D341Med (cell line): Measurements from ENCODE around the gene LDHAL6B.

Source experiments
- DNase-seq: peaks from one replicate; pipeline ENCODE4 v3.0.0; 2012; ENCODE audit warnings: low spot score

The LDHAL6B gene

DNA sequence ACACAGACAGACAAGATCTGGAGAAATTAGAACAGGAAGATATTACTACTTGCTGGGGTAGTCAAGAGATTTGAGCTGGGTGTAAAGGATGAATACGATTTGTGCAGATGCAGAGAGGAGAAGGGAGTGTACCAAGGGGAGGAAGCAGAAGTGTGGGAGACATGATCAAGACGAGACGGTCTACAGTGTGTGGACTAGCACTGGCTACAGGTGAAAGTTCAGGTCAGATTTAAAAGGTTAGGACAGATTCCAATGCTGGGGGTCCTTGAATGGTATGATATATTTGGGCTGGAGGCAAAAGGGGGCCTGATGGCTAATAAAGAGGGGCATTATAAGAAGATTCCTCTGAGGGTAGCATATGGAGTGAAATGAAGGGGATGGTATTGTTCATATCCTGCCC, 12.1 kb downstream of the LDHAL6B start:
- DNase-seq, result no peak

DNA sequence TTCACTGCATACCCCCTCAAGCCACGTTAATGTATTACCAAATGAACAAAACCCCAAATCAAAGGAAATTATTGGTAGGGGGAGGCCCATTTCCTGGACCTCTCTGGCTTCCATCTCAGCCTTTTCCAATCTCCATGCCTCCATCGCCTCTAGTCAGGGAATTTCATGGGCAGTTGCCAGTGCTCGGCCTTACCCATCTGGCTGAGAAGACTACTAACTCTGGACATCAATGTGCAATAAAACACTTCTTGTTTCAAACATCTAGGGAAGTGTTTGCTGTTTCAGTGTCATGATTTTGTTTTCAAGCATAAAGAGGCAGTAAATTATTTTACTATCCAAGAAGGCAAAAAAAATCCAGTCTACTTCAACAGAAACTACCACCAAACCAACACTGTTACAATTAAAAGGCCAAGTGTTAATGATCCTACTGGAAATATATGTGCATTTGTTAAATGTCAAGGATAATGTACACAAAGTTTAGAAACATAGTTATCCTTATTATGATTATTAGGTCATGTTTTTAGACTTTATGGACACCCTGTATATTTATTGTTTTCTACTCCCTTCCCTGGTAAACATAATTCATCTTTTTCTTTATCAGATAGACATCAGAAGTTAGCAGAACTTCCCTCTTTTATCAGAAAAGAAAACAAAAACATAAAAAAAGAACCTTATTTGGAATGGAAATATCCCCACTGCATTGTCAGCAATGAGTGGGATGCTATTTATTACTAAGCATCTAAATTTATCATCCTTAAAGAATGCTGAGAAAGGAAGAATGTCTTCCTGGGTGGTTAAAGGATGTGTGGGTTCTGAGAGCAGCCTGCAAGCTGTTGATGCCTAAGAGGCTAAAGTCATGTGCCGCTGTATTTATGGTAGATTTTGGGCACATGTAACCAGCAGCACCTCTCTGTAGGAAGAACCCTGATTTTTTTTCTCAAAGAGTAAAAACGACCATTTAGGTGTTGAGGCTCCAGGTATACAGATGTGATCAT, 15.2 kb downstream of the LDHAL6B start:
- DNase-seq, result no peak

DNA sequence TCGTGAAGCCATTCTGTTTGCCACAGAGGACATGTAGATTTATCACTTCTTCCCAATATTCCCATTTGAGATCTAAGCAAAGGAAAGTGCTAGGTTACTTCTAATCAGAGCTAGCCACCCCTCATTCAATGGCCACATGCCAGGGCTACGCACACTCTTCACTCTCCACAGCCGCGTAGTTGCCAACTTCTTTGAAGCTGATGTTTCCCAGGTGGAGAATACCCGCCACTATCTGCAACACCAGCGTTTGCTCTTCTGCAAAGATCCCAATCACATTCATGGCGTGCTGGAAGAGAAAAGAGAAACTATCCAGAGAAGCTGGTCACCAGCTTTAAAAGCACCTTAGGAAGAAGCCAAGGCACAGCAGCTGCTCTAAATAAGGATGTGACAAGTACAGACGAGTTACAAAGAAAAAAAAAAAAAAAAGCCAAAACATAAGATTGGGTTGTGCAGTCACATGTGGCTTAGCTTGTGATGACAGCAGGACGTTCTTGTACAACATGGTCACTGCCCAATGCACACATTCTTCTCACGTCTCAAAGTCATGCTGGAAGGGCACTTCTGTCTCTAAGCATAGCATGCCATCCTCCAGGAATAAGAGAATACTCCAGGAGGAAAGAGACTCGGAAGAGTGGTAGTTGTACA, 16.4 kb downstream of the LDHAL6B start:
- no peak for DNase-seq

DNA sequence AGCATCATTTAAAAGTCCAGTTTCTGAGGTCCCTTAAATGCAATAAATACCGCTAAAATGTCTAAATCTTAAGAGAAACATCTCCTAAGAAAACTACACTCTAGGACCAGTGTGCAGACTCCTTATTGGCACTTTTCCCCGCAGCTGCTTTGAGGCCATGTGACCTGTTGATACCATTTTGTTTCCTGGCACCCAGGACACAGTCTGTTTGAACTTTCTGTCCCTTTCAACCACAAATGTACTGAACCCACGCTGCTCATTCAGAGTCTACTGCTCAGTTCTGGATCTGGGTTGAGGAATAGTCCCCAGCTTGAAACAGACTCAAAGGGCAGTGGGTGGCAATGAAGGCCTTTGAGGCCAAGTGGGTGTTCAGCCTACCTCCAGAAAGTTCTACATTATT, 17.1 kb downstream of the LDHAL6B start:
- DNase-seq, result no peak

DNA sequence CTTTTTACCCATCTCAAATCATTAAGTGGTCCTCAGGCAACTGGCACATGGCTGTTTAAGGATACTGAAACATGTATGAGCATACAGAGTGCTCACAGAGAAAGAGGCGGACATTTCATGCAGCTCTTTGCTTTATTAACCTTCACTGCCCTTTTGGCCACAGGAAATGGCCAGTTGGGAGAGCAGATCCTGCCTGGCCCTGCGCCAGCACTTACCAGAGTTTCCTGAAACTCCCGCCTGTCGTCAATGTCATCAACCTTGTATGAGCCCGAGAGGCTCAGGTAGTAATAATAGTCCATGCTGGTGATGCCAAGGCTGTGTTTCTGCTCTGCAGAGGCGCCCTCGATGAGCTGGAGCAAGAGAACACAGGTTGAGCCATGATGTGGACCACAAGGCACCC, 17.8 kb downstream of the LDHAL6B start:
- DNase-seq, result no peak

DNA sequence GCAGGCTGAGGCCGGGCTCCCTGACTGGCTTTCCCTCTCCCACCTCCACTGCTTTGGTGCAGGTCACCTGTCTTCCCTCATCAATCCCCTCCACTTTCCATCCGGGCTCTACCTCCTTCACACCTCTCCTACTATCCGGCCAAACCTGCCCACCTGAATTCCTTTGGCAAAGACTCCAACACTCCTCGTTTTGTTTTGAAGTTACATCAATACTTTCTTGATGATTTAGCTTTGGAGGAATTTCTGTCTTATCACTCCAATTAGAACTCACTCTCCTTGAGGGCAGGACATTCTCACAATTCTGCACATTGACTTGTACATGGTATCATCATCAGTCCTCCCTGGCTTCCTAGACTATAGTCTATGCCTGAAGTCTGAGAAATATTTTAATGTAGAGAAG, 20.4 kb downstream of the LDHAL6B start:
- DNase-seq, result no peak

DNA sequence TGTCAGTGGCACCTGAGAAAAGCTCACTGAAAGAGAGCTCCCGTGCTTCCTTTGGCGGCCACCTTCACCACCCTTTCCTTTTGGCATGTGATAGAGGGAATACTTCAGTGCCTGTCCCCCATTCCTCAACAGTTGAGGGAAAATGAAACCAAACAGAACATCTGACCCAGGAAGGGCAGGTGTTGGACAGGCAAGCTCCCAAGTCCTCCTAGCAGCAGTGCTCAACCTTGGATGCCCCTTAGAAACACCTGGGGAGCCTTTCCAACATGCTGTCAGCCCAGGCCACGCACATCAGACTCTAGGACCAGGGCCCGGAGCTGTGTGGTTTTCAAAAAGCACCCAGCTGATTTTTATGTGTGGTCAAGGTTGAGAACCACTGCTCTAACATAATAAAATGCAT, 22.4 kb downstream of the LDHAL6B start:
- DNase-seq, result no peak

DNA sequence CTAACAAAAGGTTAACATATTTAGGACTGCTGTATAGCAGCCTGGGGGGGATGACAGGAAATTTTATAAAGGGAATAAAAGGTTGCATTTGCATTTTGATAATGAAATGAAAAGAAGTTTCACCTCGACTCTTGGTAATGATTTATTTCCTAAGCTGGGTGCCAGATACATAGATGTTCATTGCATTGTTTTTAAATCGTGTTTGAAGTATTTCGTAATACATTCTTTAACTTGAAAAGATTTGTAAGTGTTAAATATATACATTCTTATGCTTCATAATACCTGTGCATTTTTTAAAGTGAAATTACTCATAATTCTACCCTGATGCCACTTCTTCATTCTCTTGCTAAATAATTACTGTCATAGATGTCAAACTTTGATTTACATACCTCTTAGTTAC, 22.8 kb downstream of the LDHAL6B start:
- DNase-seq, result no peak

DNA sequence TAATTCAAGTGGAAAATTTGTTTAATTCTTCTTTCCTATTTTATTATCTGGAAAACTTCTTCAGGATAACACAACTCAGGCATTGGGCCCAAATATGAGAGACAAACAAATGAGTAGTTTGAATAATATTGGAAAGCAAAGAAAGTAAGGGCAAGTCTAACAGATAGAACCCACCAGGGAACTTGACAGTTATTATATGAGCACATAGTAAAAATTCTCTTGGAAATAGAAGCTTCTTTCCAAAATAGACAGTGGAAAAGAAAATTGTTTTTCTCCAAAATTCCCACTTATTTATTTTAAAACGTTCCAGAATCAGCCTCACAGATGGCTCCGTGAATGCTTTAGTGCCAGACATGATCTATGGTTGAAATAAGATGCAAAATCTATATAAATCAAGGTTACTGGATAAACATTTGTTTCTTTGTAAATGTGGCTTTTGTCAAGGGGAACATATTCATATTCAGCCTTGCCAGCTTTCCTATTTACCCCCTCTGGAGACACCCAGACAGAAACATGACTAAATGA, 23.9 kb downstream of the LDHAL6B start:
- DNase-seq, result no peak

DNA sequence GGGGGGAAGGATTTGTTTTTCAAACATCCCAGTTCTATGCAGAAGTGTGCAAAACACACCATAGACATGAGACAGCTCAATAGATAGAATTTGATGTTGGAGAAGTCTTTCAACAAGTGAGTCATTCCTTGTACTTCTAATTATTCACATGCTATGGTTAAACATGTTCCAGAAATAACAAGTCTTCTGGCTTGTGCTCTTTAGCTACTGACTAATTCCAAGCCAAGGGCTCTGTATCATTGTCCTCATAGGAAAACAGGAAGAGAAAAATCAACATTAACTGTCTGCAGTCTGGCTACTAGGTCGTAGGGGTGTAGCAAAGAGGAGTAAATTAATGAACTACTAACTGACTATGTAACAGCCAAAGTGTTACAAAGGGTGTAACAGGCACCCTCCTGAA, 25.8 kb downstream of the LDHAL6B start:
- no peak for DNase-seq

DNA sequence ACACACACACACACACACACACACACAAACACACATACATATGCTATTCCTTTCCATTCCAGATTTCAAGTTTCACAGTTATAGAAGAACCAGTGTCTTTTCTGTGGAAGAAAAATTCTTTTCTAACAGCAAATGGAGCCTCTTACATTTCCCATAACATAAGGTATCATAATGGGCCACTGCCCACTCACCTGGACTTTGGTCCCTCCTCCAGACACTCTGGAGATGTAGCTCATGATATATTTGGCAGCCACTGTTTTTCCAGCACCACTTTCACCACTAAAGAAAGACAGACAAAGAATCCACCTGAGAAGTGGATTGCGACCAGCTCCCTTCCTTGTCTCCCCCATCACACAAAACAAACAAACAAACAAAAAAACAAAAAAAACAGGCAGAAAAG, 29.8 kb downstream of the LDHAL6B start:
- no peak for DNase-seq

DNA sequence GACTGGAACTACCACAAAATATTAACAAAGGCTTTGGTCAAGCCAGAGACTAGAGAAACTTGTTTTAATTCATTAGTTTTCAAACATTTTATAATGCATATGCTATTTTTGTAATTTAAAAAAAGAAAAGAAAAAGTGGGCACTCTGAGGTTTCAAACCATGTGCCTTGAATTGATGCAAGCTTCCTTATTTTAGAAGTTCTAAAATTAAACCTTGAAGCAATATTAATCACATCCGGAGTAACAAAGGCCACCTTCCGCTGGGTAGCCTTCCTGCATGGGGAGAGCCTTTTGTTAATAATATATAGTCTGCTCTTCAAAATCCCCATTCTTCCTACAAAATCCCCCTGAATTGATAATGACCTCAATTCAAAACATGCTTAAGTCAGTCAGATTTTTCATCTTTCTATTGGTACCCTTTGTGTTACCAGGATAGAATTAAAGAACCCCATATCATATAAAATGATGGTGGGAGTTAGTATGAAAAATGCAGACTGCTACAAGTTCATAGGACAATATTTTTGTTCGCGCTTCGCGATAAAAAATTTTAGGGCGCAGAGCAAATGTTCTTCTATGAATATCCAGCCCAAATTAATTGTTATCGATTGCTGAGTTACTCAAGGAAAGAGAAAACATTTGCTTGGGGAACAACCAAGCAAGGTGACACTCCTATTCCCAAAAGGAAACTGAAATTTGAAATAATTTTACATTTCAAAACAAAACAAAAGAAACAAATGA, 30.6 kb downstream of the LDHAL6B start:
- DNase-seq, result no peak

DNA sequence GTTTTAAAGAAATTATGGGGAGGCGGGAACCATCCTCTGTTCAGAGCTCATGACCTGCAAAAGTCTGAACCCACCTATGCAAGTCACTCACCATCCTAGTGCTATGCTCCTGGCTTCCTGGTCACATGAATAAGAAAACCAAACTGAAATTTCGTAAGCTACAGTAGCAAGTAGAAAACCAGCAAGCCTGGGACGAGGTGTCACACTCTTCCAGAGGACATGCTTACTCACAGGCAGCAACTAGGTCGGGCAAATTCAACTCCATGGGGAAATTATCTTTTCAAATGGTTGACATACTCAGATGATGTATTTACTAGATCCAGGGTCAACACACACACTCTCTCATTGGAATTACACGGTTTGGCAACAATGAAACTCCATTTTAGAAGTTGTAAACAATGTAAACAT, 31.3 kb downstream of the LDHAL6B start:
- DNase-seq, result no peak

DNA sequence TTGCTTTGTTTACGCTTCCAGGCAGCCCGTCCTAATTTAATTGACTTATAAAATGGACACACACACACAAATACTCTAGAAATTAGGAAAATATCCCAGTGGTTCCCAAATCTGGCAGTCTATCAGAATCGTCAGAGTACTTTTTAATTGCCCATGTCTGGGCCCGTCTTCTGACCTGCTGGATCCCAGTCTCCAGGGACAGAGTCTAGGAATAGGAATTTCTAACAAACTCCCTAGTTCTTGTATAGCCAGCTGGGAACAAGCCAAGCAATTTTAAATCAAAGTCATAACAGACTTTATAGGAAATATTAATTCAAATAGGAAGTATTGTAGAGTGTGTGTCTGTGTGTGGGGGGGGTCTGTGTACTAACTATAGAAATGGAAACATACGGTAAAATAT, 33.4 kb downstream of the LDHAL6B start:
- DNase-seq, result no peak

DNA sequence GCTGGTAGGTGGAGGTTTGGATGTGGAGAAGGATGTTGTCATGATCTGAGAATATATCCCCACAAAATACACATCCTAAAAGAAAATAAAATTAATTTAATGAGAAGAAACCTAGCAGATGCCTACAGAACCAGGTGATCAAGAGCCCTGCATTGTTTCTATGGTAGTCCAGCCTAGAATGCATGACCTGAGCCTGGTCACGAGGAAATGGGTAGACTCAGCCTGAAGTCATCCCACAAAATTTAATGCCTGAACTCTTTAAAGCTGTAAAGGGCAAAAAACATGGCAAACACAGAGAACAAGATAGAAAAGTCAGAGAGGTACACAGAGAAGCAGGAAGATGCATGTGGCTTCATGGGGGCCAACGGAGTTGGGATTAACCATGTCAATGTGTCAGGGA, 36.0 kb downstream of the LDHAL6B start:
- DNase-seq, result no peak

DNA sequence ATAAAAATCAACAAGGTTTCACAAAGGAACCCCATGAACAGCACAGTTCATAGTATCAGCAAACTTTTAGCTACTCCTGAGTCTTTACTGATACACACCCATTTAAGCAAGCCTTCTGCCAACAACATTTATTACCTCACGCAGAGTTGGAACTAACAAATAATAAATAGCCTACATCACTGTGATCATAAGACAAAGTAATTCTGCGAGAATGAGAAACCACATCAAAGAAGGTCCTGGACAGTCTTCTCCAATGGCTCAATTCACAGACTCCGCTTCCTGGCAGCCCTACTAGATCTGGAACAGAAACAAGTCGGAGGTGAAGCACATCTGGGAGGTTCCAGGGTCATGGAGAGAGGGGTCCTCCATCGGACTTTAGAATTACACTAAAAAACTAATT, 37.0 kb downstream of the LDHAL6B start:
- no peak for DNase-seq

DNA sequence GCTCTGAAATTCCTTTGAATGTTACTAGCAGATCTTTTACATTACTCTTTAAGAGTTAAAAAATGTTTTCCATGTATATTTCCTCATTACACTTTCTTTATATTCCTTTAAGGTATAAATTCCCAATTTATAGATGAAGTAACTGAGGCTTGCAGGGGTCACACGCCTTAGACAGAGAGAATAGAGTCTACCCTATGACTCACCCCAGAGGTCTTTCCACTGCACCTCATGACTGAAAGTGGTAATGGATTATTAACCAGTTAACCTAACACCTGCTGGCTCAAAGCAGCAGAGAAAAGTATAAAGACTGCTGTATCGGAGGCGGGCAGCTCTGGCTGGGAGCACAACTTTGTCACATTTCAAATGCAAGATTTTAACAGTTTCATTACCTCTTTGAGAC, 37.7 kb downstream of the LDHAL6B start:
- DNase-seq, result no peak

DNA sequence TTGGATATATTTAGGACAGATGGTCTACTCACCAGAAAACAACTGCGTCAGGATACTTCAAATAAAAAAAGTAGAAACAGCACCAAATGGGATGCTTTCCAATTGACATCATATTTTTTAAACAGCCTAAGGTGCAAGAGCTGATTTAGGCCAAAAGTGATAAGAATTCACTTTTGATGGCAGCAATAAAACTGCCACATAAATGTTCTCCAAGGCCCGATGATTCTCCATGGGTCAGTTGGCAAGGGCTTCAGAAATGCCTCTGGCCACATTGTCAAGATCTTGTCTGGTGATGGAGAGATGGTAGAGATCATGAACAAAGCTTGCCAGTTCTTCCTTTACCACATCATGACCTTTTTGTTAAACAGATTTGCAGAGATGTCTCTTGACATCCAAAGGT, 38.9 kb downstream of the LDHAL6B start:
- DNase-seq, result no peak

DNA sequence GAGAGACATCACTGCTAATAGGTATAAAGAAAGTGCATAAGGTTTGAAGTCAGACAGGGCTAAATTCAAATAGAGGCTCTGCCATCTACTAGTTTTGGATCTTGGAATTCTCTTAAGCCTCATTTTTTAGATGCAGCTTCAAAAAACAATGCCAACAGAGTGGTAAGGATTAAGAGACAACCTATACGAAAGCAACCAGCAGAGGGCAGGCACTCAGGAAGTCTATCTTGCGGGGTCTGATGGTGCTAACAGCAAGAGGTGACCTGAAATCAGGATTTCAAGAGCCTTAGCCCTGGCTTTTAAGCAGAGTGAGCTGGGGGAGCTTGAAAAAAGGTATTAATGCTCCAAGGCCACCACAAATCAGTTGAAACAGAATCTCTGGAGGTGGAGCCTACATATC, 40.7 kb downstream of the LDHAL6B start:
- DNase-seq, result peak; percentile 55

DNA sequence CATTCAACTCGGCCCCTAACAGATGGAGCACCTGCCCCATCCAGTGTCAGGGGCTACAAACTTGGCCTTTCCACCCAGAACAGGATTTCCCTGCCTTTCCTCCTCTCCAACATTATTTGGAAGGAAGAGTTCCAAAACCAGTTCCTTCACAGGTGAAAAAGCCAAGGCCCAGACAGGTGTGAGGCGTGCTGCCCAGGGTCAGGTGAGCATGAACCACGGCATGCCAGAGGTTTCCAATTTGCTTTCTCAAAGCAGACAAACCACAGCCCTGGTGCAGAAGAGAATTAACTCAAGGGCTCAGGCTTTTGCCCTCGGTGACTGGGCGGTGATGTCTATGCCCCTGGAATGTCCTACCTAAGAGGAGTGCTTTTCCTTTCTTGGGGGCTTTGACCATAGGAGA, 43.2 kb downstream of the LDHAL6B start:
- DNase-seq, result no peak

DNA sequence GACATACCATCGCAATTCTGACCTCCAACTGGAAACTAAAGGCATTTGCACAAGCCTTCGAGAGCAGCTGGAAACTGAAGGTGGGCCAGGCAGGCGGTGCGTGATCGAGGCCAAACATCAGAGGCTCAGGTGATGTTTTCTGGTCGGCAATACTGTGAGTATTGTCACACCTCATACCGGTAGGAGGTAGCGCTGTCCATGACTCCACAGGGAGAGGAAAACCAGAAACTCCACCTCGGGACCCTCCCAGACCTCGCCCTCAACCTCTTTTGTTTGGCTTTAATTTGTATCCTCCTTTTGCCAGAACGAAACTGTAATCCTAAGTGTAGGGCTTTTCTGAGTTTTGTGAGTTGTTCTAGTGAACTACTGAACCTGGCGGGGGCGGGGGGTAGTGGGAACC, 43.6 kb downstream of the LDHAL6B start:
- no peak for DNase-seq

DNA sequence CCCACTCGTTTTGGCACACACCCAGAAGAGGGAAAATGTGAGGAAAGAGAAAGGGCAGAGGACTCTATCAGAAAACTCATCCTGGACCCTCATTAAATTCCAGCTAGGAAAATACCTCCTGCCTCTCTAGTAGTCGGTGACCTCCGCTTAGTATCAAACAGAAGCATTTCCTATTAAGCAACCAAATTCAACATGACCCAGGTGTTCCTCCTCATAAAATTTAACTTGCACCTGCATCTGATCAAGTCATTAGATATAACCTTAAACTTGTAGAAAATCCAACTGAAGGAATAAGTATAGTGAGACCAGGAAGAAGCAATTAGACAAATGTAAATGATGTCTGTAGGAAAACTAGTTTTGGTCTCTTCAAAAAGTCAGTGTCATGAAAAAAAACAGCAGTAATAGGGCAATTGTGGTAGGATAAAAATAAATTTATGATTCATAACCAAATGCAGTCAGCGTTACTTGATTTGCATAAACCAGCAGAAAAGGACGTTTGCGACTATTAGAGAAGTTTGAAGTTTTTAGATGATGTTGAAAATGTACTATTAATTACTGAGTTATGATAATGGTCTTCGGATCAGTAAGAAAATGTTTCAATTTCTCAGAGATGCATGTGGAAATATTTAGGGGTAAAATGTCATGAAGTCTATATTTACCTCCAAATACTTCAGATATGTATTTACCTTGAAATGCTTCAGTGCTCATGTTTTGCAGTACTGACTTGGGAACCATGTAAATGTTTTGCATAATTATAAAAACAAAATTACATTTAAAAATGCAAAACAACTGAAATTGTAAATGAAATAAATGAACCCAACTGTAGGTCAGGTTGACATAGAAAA, 44.6 kb downstream of the LDHAL6B start:
- DNase-seq, result no peak
